Measurements from ENCODE around the gene ID2.

Gene ID2

GRCh38 chr2:8633735-8634313 lies 48.0 kb upstream of the ID2 start:
- Histone ChIP-seq H3K4me3 (ENCODE audit: low read depth in 1 of 2, low read length in 2 of 2) (no peak overlapping the region), H3K27me3 (ENCODE audit: insufficient read depth, low read length, poor library complexity) (no peaks in the 10 kb centered on the region), H3K79me2 (ENCODE audit: insufficient read depth, low read length) (no peaks in the 10 kb centered on the region), H2AFZ (ENCODE audit: low read depth, low read length) (no peak overlapping the region), H4K20me1 (ENCODE audit: insufficient read depth, low read length) (no peaks in the 10 kb centered on the region), H3K9ac (ENCODE audit: low read depth, low read length) (no peak overlapping the region), H3K4me1 (ENCODE audit: insufficient read depth, low read length) (no peaks in the 10 kb centered on the region), H3K9me3 (ENCODE audit: insufficient read depth, low read length, severe bottlenecking) (no peaks in the 10 kb centered on the region), H3K4me2 (ENCODE audit: insufficient read depth, low read length) (no peak overlapping the region), H3K36me3 (ENCODE audit: insufficient read depth, low read length) (no peaks in the 10 kb centered on the region), H3K27ac (ENCODE audit: low read length) (no peak overlapping the region)
- DNase-seq, result no peak
- no peak for ATAC-seq (ENCODE audit: insufficient read depth, low read depth)
- TF ChIP-seq CTCF (IDR thresholded peaks at IDR 0.05; ENCODE audit: borderline replicate concordance, extremely low read depth, low read length, poor library complexity, severe bottlenecking) (no peak), EZH2 (IDR thresholded peaks at IDR 0.05; ENCODE audit: borderline replicate concordance, low read depth, low read length, severe bottlenecking) (no peak)

- no peak for ATAC-seq (ENCODE audit: insufficient read depth, low read depth)
These were observed 47.2 kb upstream of the ID2 start for GRCh38 chr2:8634466-8635172.

GRCh38 chr2:8636041-8636491 lies 45.8 kb upstream of the ID2 start:
- H3K9ac ChIP-seq (ENCODE audit: low read depth, low read length), result no peak overlapping the region
- TF ChIP-seq CTCF (IDR thresholded peaks at IDR 0.05; ENCODE audit: borderline replicate concordance, extremely low read depth, low read length, poor library complexity, severe bottlenecking), result no peak
- no peak for TF ChIP-seq EZH2 (IDR thresholded peaks at IDR 0.05; ENCODE audit: borderline replicate concordance, low read depth, low read length, severe bottlenecking)
- no peak overlapping the region for H2AFZ ChIP-seq (ENCODE audit: low read depth, low read length)
- H3K4me2 ChIP-seq (ENCODE audit: insufficient read depth, low read length), result no peak overlapping the region
- H3K4me1 ChIP-seq (ENCODE audit: insufficient read depth, low read length), result no peaks in the 10 kb centered on the region
- no peak overlapping the region for H3K27ac ChIP-seq (ENCODE audit: low read length)
- H4K20me1 ChIP-seq (ENCODE audit: insufficient read depth, low read length), result no peaks in the 10 kb centered on the region
- no peaks in the 10 kb centered on the region for H3K27me3 ChIP-seq (ENCODE audit: insufficient read depth, low read length, poor library complexity)
- DNase-seq (no peak), ATAC-seq (ENCODE audit: insufficient read depth, low read depth) (no peak)
- H3K4me3 ChIP-seq (ENCODE audit: low read depth in 1 of 2, low read length in 2 of 2), result no peak overlapping the region
- H3K36me3 ChIP-seq (ENCODE audit: insufficient read depth, low read length), result no peaks in the 10 kb centered on the region
- no peaks in the 10 kb centered on the region for H3K79me2 ChIP-seq (ENCODE audit: insufficient read depth, low read length)
- no peaks in the 10 kb centered on the region for H3K9me3 ChIP-seq (ENCODE audit: insufficient read depth, low read length, severe bottlenecking)

More at GRCh38 chr2:8634466-8635172, 47.2 kb upstream of the ID2 start:
- Histone ChIP-seq H2AFZ (ENCODE audit: low read depth, low read length) (no peak overlapping the region), H3K36me3 (ENCODE audit: insufficient read depth, low read length) (no peaks in the 10 kb centered on the region), H3K4me2 (ENCODE audit: insufficient read depth, low read length) (no peak overlapping the region), H3K79me2 (ENCODE audit: insufficient read depth, low read length) (no peaks in the 10 kb centered on the region), H4K20me1 (ENCODE audit: insufficient read depth, low read length) (no peaks in the 10 kb centered on the region), H3K9ac (ENCODE audit: low read depth, low read length) (no peak overlapping the region), H3K9me3 (ENCODE audit: insufficient read depth, low read length, severe bottlenecking) (no peaks in the 10 kb centered on the region), H3K27ac (ENCODE audit: low read length) (no peak overlapping the region), H3K4me1 (ENCODE audit: insufficient read depth, low read length) (no peaks in the 10 kb centered on the region), H3K27me3 (ENCODE audit: insufficient read depth, low read length, poor library complexity) (no peaks in the 10 kb centered on the region), H3K4me3 (ENCODE audit: low read depth in 1 of 2, low read length in 2 of 2) (no peak overlapping the region)
- TF ChIP-seq EZH2 (IDR thresholded peaks at IDR 0.05; ENCODE audit: borderline replicate concordance, low read depth, low read length, severe bottlenecking) (no peak), CTCF (IDR thresholded peaks at IDR 0.05; ENCODE audit: borderline replicate concordance, extremely low read depth, low read length, poor library complexity, severe bottlenecking) (no peak)
- no peak for DNase-seq
